ENCODE measurements around the gene ITGA3. TPM values are rescaled to one million over a fixed set of nuclear protein-coding genes. Genes with fewer than 3 reads are reported as not detected.

Gene ITGA3
- total RNA-seq, 1 experiment from 2014 or later, result 14.7 TPM

- no peaks in the 10 kb centered on the region for H3K36me3 Mint-ChIP-seq (ENCODE audit: insufficient read depth, unreplicated experiment)
- H3K4me3 Mint-ChIP-seq (ENCODE audit: unreplicated experiment), result no peak overlapping the region
- TF ChIP-seq CTCF (IDR thresholded peaks at IDR 0.05; ENCODE audit: insufficient read depth in 1 of 2, low read depth in 1 of 2, low read length in 1 of 2, severe bottlenecking in 1 of 2, unreplicated experiment in 1 of 2), result no peak
- no peaks in the 10 kb centered on the region for H3K27me3 Mint-ChIP-seq (ENCODE audit: insufficient read depth, unreplicated experiment)
- 0 out of 2 replicates have a peak, but pooled peaks cover 2% of the 10 kb centered on the region for H3K4me1 ChIP-seq
- H3K9me3 Mint-ChIP-seq (ENCODE audit: unreplicated experiment), result no peaks in the 10 kb centered on the region
- no peaks in the 10 kb centered on the region for H3K36me3 ChIP-seq (ENCODE audit: control insufficient read depth, insufficient read depth, low read length)
- H3K9me3 ChIP-seq, result no peaks in the 10 kb centered on the region
- H3K27me3 ChIP-seq (replicated peaks; ENCODE audit: control insufficient read depth, insufficient read depth, low read length), result no peaks in the 10 kb centered on the region
- no TSS peak for BruUV-seq (replicated peaks)
- H3K4me1 Mint-ChIP-seq (ENCODE audit: low read depth, unreplicated experiment), result peaks cover 8% of the 10 kb centered on the region
- intact Hi-C loops (cut with micrococcal nuclease; ENCODE audit: unreplicated experiment), result no loop called here
- DNase-seq, result no peak
- POLR2A ChIA-PET, result no interaction called here
- no peak overlapping the region for H3K27ac Mint-ChIP-seq (ENCODE audit: unreplicated experiment)
- no peak overlapping the region for H3K4me3 ChIP-seq (ENCODE audit: low read depth, low read length)
- CTCF ChIA-PET, result no interaction called here
Measured at GRCh38 chr17:50046179-50046578, 9.7 kb upstream of the ITGA3 start.

GRCh38 chr17:50046667-50047066, 9.2 kb upstream of the ITGA3 start:
- intact Hi-C loops (cut with micrococcal nuclease; ENCODE audit: unreplicated experiment), result no loop called here

GRCh38 chr17:50047083-50047482, 8.8 kb upstream of the ITGA3 start:
- no peak overlapping the region for H3K27ac Mint-ChIP-seq (ENCODE audit: unreplicated experiment)

More at GRCh38 chr17:50046667-50047066, 9.2 kb upstream of the ITGA3 start:
- CTCF ChIA-PET, result no interaction called here
- TF ChIP-seq CTCF (IDR thresholded peaks at IDR 0.05; ENCODE audit: insufficient read depth in 1 of 2, low read depth in 1 of 2, low read length in 1 of 2, severe bottlenecking in 1 of 2, unreplicated experiment in 1 of 2), result no peak
- Mint-ChIP-seq H3K4me3 (ENCODE audit: unreplicated experiment) (no peak overlapping the region), H3K27ac (ENCODE audit: unreplicated experiment) (no peak overlapping the region), H3K27me3 (ENCODE audit: insufficient read depth, unreplicated experiment) (no peaks in the 10 kb centered on the region), H3K4me1 (ENCODE audit: low read depth, unreplicated experiment) (peaks cover 8% of the 10 kb centered on the region), H3K36me3 (ENCODE audit: insufficient read depth, unreplicated experiment) (no peaks in the 10 kb centered on the region), H3K9me3 (ENCODE audit: unreplicated experiment) (no peaks in the 10 kb centered on the region)
- Histone ChIP-seq H3K36me3 (ENCODE audit: control insufficient read depth, insufficient read depth, low read length) (no peaks in the 10 kb centered on the region), H3K27me3 (replicated peaks; ENCODE audit: control insufficient read depth, insufficient read depth, low read length) (no peaks in the 10 kb centered on the region), H3K4me3 (ENCODE audit: low read depth, low read length) (no peak overlapping the region), H3K9me3 (no peaks in the 10 kb centered on the region), H3K4me1 (0 out of 2 replicates have a peak, but pooled peaks cover 6% of the 10 kb centered on the region)
- DNase-seq, result no peak
- BruUV-seq (replicated peaks), result no TSS peak
- POLR2A ChIA-PET, result no interaction called here

More at GRCh38 chr17:50047083-50047482, 8.8 kb upstream of the ITGA3 start:
- BruUV-seq (replicated peaks), result no TSS peak
- Histone ChIP-seq H3K9me3 (no peaks in the 10 kb centered on the region), H3K36me3 (ENCODE audit: control insufficient read depth, insufficient read depth, low read length) (no peaks in the 10 kb centered on the region), H3K4me3 (ENCODE audit: low read depth, low read length) (no peak overlapping the region), H3K4me1 (peaks cover 9% of the 10 kb centered on the region; the same call in 1 of the 2 replicates), H3K27me3 (replicated peaks; ENCODE audit: control insufficient read depth, insufficient read depth, low read length) (no peaks in the 10 kb centered on the region)
- no peaks in the 10 kb centered on the region for H3K27me3 Mint-ChIP-seq (ENCODE audit: insufficient read depth, unreplicated experiment)
- H3K36me3 Mint-ChIP-seq (ENCODE audit: insufficient read depth, unreplicated experiment), result no peaks in the 10 kb centered on the region
- H3K4me1 Mint-ChIP-seq (ENCODE audit: low read depth, unreplicated experiment), result peaks cover 10% of the 10 kb centered on the region
- H3K4me3 Mint-ChIP-seq (ENCODE audit: unreplicated experiment), result no peak overlapping the region
- no peaks in the 10 kb centered on the region for H3K9me3 Mint-ChIP-seq (ENCODE audit: unreplicated experiment)
- no peak for DNase-seq
- ChIA-PET POLR2A (no interaction called here), CTCF (no interaction called here)
- TF ChIP-seq CTCF (IDR thresholded peaks at IDR 0.05; ENCODE audit: insufficient read depth in 1 of 2, low read depth in 1 of 2, low read length in 1 of 2, severe bottlenecking in 1 of 2, unreplicated experiment in 1 of 2), result no peak
- intact Hi-C loops (cut with micrococcal nuclease; ENCODE audit: unreplicated experiment), result no loop called here

All from Caco-2 (cell line).